ENCODE results near the gene RBMS2.
A peak's percentile ranks its signal among the peaks of the same experiment; 100 is the strongest.
"Not testable (repeated sequence)": the region's sequence is repeated elsewhere in the genome, so short reads cannot be mapped to it uniquely, and the experiment has no call there.

Gene RBMS2

GRCh38 chr12:56521590-56522371 lies at the start of gene RBMS2:
Gene RBMS2 (plus strand): TSS chr12:56521820. CDS start chr12:56522024, 204 bp downstream.
- DNase-seq = peak; percentile 30

- DNase-seq = no peak
These were observed 47.2 kb upstream of the RBMS2 start for GRCh38 chr12:56474389-56474788.

GRCh38 chr12:56476143-56476542 lies 45.5 kb upstream of the RBMS2 start:
- DNase-seq = no peak

GRCh38 chr12:56476972-56477432 lies 44.6 kb upstream of the RBMS2 start:
- DNase-seq = no peak

GRCh38 chr12:56477521-56478225 lies 43.9 kb upstream of the RBMS2 start:
- no peak for DNase-seq

- DNase-seq = no peak
These were observed 42.0 kb upstream of the RBMS2 start for GRCh38 chr12:56479625-56480024.

- no peak for DNase-seq
These were observed 37.1 kb upstream of the RBMS2 start for GRCh38 chr12:56484566-56484965.

GRCh38 chr12:56486694-56487093 lies 34.9 kb upstream of the RBMS2 start:
- no peak for DNase-seq

- no peak for DNase-seq
These were observed 34.1 kb upstream of the RBMS2 start for GRCh38 chr12:56487448-56488040.

GRCh38 chr12:56488041-56488955 lies 33.3 kb upstream of the RBMS2 start, which contains the start of gene GLS2:
Gene GLS2 (minus strand): TSS chr12:56488161. CDS start chr12:56488118, 43 bp downstream.
- peak; percentile 71 for DNase-seq

- DNase-seq = no peak
These were observed 31.3 kb upstream of the RBMS2 start for GRCh38 chr12:56490360-56490759.

- DNase-seq = not testable (repeated sequence)
These were observed 28.1 kb upstream of the RBMS2 start for GRCh38 chr12:56493409-56494105.

GRCh38 chr12:56494106-56494415 lies 27.6 kb upstream of the RBMS2 start:
- DNase-seq = not testable (repeated sequence)

GRCh38 chr12:56494481-56494880 lies 27.1 kb upstream of the RBMS2 start:
- not testable (repeated sequence) for DNase-seq

GRCh38 chr12:56496704-56497103 lies 24.9 kb upstream of the RBMS2 start:
- peak; percentile 55 for DNase-seq

- not testable (repeated sequence) for DNase-seq
These were observed 23.3 kb upstream of the RBMS2 start for GRCh38 chr12:56498126-56498902.

GRCh38 chr12:56499452-56499851 lies 22.2 kb upstream of the RBMS2 start:
- DNase-seq = not testable (repeated sequence)

GRCh38 chr12:56499879-56500278 lies 21.7 kb upstream of the RBMS2 start:
- not testable (repeated sequence) for DNase-seq

GRCh38 chr12:56510786-56511185 lies 10.8 kb upstream of the RBMS2 start:
- DNase-seq = no peak

- DNase-seq = not testable (repeated sequence)
These were observed 7.7 kb upstream of the RBMS2 start for GRCh38 chr12:56514014-56514318.

- no peak for DNase-seq
These were observed 3.8 kb upstream of the RBMS2 start for GRCh38 chr12:56517854-56518253.
